ENCODE data around the gene DBF4B. TPM values are rescaled to one million over a fixed set of nuclear protein-coding genes. Genes with fewer than 3 reads are reported as not detected.
A peak's percentile ranks its signal among the peaks of the same experiment; 100 is the strongest.

The DBF4B gene
- total RNA-seq, 1 donor from 2014 or later = 3.8 TPM

- DNase-seq (ENCODE audit: missing footprints) = peak; percentile 20
Observed at GRCh38 chr17:44772308-44773045, 64.0 kb downstream of the DBF4B start.

GRCh38 chr17:44773140-44773539 is 64.7 kb downstream of the DBF4B start:
- ATAC-seq (no peak), DNase-seq (ENCODE audit: missing footprints) (no peak)
- intact Hi-C loops (cut with DNase I) = loop anchor here (10.0 kb wide), 1 partner anchor 332 kb away; no protein-coding TSS in a partner anchor

More at GRCh38 chr17:44772308-44773045, 64.0 kb downstream of the DBF4B start:
- ATAC-seq = no peak
- intact Hi-C loops (cut with DNase I) = loop anchor here (10.0 kb wide), 1 partner anchor 332 kb away; no protein-coding TSS in a partner anchor

DNA sequence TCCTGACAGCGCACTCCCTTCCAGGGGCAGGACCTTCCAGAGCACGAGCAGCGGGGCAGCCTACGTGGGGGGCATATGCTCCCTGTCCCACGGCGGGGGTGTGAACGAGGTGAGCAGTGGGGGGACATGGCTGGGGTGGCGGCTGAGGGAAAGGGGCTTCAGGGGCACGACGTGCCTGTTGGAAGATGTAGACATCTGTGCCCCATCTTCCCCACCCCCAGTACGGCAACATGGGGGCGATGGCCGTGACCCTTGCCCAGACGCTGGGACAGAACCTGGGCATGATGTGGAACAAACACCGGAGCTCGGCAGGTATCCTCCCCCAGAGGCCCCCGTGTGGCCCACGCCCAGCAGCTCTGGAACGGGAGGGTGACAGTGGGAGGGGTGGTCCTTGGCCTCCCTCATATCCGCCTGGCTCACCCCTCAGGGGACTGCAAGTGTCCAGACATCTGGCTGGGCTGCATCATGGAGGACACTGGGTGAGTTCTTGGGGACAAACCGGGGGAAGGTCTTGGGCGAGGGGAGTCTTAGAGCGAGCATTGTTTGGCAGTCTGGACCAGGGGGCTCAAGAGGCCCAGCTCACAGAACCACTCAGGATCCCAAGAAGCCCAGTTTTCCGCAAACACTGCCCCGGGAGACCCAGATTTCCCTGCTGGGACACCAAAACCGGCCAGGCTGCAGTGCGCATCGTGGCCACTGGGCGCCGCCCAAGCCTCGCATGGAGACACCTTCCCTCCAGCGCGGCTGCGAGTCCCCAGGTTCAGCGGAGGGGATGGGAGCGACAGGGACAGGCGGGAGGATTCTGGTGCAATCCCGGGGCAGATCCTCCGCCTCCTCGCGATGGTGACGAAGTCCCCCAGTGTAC is 66.0 kb downstream of the DBF4B start:
- peak; percentile 96 for DNase-seq (ENCODE audit: missing footprints)
- intact Hi-C loops (cut with DNase I) = loop anchor here (1.0 to 10.0 kb wide), 6 partner anchors 91 to 358 kb away; partner anchors contain the start of gene PLCD3
- ATAC-seq = peak; percentile 74

- intact Hi-C loops (cut with DNase I) = loop anchor here (1.0 to 10.0 kb wide), 6 partner anchors 90 to 357 kb away; partner anchors contain the start of gene PLCD3
- DNase-seq (ENCODE audit: missing footprints) = peak; percentile 98
- peak; percentile 96 for ATAC-seq
Observed at GRCh38 chr17:44775136-44775837, 66.8 kb downstream of the DBF4B start.

DNA sequence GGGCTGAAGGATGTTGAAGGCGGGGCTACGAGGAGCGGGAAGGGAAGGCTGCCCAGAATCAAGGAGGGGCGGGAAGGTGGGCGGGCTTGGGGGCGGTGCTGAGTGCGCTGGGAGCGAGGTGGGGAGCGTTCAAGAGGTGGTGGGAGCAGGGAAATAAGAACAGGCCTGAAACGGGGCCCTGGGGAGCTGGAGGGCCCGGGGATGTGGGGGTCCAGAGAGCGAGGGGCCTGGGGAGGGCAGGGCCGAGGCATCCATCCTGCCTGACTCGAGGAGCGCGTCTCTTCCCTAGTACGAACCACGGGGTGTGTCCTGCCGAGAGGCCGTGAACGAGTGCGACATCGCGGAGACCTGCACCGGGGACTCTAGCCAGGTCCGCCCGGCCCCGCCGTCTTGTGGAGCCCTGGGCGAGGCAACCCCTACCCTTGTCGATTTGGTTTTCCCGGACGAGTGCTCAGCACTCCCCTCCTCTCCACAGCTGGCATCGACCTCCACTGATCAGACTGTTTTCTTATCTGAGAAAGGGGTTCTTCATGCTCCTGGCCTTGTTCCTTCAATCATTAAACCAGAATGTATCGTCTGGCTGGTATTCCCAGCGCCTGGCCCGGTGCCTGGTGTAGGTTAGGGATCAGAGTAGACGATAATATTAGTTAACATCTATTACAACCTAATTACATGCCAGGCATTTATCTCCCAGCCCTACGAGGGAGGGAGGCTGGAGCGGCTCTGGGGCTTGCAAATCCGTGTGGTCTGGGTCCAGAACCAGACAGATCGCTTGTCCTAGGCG is 67.6 kb downstream of the DBF4B start:
- DNase-seq (ENCODE audit: missing footprints) (peak; percentile 84), ATAC-seq (no peak)
- intact Hi-C loops (cut with DNase I) = loop anchor here (1.0 to 10.0 kb wide), 6 partner anchors 89 to 356 kb away; partner anchors contain the start of gene PLCD3

DNA sequence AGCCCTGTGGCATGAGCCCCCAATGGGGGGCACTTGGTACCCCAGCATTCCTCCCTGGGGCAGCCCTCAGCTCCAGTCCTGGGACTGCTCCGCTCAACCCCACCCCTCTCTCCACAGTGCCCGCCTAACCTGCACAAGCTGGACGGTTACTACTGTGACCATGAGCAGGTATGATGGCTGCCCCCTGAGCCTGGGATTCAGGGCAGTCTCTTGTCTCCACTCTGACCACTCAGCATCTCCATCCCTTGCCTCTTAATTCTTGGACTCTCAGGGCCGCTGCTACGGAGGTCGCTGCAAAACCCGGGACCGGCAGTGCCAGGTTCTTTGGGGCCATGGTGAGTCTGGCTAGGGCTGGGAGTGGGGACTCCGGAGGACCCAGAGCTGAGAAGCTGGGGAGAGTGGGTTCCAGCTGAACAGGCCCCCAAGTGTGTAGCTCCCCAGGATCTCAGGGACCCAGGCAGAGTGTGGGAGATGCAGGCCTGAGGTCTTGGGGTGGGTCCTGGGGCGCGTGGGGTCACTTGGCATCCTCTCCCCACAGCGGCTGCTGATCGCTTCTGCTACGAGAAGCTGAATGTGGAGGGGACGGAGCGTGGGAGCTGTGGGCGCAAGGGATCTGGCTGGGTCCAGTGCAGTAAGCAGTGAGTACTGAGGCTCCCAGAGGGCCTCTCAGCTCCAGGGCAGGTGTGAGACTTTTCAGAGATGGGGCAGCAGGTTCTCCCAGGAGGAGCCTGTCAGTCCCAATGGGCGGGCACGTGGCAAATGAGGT is 68.3 kb downstream of the DBF4B start:
- ATAC-seq (no peak), DNase-seq (ENCODE audit: missing footprints) (no peak)
- intact Hi-C loops (cut with DNase I) = loop anchor here (5.0 to 10.0 kb wide), 3 partner anchors 265 to 355 kb away; partner anchors contain the start of gene PLCD3

DNA sequence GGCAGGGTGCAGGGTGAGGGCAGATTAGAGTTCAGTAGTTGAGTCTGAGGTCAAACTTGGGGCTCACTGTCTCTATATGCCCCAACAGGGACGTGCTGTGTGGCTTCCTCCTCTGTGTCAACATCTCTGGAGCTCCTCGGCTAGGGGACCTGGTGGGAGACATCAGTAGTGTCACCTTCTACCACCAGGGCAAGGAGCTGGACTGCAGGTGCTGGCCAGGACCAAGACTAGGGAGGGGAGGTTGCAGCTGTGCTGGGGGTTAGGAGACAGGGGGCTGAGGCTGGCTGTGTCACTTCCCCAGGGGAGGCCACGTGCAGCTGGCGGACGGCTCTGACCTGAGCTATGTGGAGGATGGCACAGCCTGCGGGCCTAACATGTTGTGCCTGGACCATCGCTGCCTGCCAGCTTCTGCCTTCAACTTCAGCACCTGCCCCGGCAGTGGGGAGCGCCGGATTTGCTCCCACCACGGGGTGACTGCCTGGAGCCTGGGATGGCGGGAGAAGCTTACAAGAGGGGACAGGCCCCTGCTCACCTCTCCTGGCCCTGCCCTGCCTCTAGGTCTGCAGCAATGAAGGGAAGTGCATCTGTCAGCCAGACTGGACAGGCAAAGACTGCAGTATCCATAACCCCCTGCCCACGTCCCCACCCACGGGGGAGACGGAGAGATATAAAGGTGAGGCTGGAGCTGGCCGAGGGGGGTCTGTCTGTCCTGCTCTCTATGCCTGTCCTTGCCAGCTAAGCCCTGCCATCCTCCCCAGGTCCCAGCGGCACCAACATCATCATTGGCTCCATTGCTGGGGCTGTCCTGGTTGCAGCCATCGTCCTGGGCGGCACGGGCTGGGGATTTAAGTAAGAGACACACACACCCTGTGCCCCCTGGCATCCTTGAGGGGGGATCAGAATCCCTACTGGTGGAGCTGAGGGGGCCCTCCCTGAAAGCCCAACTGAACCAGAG is 69.2 kb downstream of the DBF4B start:
- intact Hi-C loops (cut with DNase I) = loop anchor here (5.0 to 10.0 kb wide), 3 partner anchors 265 to 355 kb away; partner anchors contain the start of gene PLCD3
- DNase-seq (ENCODE audit: missing footprints) (no peak), ATAC-seq (no peak)

DNA sequence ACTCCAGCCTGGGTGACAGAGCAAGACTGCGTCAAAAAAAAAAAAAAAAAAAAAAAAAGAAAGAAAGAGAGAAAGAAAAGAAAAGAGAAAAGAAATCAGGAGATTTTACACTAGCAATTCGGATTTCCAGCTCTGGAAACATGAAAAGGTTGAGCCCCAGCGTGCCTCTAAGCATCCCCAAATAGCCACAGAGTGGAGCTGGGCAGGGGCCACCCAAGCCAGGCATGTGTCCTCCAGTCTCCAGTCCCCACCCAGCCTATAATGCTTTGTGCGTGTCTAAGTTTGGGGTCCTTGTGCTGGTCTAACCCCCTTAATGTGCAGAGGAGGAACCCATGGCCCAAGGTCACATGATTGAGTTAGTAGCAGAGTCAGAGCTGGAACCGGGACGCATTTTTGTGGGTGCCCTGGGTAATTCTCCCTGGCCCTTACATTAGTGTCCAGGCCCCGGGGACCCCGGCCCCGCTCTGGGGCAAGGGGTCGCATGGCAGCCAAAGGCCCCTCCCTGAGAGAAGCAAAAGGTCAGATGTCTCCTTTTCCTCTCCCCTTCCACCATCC is 70.3 kb downstream of the DBF4B start:
- ATAC-seq (no peak), DNase-seq (ENCODE audit: missing footprints) (no peak)
- intact Hi-C loops (cut with DNase I) = loop anchor here (1.0 to 10.0 kb wide), 4 partner anchors 87 to 354 kb away; partner anchors contain the start of gene PLCD3

DNA sequence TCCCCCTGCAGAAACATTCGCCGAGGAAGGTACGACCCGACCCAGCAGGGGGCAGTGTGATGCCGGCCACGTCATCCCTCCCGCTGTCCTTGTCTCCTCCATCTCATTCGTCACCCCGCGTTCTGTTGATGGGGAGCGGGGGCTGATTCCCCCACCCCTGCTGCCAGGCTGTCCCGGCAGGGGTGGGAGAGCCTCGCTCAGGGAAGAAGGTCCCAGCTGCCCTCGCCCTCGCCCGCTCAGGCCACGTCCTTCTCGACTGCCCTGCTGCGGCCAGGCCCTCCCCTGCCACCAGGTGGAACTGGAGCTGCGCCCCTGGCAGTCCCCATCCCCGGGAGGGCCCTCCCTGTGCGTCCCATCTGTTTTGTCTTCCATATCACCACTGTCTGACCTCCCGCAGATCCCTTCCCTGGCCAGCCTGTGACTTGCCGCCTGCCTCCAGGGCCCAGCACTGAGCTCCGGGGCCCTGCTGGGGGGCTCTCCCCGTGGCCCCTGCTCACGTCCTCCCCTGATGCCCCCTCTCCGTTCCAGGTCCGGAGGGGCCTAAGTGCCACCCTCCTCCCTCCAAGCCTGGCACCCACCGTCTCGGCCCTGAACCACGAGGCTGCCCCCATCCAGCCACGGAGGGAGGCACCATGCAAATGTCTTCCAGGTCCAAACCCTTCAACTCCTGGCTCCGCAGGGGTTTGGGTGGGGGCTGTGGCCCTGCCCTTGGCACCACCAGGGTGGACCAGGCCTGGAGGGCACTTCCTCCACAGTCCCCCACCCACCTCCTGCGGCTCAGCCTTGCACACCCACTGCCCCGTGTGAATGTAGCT is 71.0 kb downstream of the DBF4B start:
- intact Hi-C loops (cut with DNase I) = loop anchor here (1.0 to 10.0 kb wide), 4 partner anchors 86 to 353 kb away; partner anchors contain the start of gene PLCD3
- DNase-seq (ENCODE audit: missing footprints) = peak; percentile 88
- ATAC-seq = peak; percentile 30

DNA sequence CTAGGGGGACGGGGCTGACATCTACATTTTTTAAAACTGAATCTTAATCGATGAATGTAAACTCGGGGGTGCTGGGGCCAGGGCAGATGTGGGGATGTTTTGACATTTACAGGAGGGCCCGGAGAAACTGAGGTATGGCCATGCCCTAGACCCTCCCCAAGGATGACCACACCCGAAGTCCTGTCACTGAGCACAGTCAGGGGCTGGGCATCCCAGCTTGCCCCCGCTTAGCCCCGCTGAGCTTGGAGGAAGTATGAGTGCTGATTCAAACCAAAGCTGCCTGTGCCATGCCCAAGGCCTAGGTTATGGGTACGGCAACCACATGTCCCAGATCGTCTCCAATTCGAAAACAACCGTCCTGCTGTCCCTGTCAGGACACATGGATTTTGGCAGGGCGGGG is 71.7 kb downstream of the DBF4B start:
- ATAC-seq (no peak), DNase-seq (ENCODE audit: missing footprints) (no peak)
- intact Hi-C loops (cut with DNase I) = no loop called here

DNA sequence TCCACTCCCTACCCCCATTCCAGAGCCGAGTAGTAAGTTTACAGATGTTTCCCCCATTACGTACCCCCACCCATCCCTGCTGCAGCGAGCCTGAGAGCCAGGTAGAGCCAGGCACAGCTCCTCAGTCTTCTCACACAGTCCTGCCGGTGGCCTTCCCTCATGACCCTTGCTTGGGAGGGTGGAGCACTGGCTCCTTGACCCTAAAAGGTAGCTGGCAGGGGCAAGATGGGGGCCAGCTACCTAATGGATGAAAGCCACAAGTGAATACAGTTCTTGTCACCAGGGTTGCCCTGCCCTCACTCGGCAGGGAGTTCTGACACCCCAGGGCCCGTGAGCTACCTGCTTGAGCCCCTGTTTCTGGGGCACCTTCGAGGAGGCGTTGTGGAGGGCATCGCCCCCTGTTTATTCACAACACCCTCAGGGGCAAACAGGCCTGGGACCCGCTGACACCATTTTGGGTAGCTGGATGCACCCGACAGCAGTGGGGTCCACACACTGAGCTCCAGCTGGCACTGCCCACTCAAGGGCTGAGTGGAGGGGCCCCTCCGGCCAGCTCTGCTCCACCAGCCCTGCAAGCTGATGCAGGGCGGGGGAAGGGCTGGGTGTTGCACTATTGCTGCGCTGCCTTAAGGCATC is 72.5 kb downstream of the DBF4B start:
- intact Hi-C loops (cut with DNase I) = no loop called here
- no peak for DNase-seq (ENCODE audit: missing footprints)
- ATAC-seq = no peak

- intact Hi-C loops (cut with DNase I) = loop anchor here (1.0 kb wide), 1 partner anchor 48 kb away; no protein-coding TSS in a partner anchor
- DNase-seq (ENCODE audit: missing footprints) (no peak), ATAC-seq (peak; percentile 59)
Observed at GRCh38 chr17:44781551-44782325, 73.3 kb downstream of the DBF4B start.

DNA sequence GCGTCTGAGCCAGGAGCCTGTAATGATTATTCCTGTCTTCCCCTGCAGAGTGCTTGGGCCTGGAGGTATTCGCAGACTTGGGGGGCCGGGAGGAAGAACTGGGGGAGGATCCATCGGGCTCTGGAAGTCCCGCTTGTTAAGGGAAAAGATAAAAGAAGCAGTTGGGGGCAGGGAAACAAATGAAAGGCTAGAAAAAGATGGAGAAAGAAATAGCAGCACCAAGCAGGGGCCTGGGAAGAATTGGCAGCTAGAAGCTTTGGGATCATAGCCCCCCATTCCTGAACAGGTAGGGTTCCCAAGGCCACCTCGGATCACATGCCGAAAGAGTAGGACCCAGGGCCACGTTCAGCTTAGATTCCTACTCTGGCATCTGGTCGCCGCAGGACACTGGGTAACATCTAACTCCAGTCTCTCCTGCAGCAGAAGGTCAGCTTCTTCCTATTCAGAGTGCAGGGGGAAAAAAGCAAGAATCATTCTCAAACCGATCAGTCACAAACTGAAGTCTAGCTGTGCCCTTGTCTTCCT is 73.9 kb downstream of the DBF4B start:
- DNase-seq (ENCODE audit: missing footprints) (no peak), ATAC-seq (no peak)
- intact Hi-C loops (cut with DNase I) = loop anchor here (1.0 kb wide), 1 partner anchor 47 kb away; no protein-coding TSS in a partner anchor

Measured in Right ventricle myocardium inferior (tissue), 1 donor.